Amniotic epithelial cell (primary cell): ENCODE data around the gene PTPRU.
"Not testable (repeated sequence)": the region's sequence is repeated elsewhere in the genome, so short reads cannot be mapped to it uniquely, and the experiment has no call there.

Experiments
- DNase-seq: peaks from one replicate; pipeline ENCODE4 v3.0.0-alpha.2; 2010; ENCODE audit warnings: low read depth

The PTPRU gene

GRCh38 chr1:29222260-29222659, 14.1 kb upstream of the PTPRU start:
- DNase-seq = not testable (repeated sequence)

DNA sequence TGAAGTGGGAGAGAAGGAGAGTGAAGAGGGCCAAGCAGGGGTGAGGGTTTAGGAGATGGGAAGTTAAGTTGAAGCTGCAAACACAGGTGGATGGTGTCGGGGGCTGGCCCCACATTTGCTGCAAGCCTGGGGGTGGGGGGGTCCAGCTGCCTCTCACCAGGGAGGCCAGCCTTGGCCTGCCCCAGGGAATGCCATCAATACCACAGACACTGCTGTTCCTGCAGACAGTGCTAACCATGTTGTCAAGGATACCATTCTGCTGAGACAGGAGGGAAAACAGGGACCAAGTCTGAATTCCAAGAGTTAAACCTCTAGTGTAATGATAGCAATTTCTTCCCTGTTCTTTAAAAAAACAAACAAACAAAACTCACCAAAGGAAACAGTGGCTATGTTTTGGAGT, 13.6 kb upstream of the PTPRU start:
- no peak for DNase-seq

GRCh38 chr1:29223521-29223920, 12.8 kb upstream of the PTPRU start:
- no peak for DNase-seq

GRCh38 chr1:29224356-29224837, 11.9 kb upstream of the PTPRU start:
- DNase-seq = no peak

DNA sequence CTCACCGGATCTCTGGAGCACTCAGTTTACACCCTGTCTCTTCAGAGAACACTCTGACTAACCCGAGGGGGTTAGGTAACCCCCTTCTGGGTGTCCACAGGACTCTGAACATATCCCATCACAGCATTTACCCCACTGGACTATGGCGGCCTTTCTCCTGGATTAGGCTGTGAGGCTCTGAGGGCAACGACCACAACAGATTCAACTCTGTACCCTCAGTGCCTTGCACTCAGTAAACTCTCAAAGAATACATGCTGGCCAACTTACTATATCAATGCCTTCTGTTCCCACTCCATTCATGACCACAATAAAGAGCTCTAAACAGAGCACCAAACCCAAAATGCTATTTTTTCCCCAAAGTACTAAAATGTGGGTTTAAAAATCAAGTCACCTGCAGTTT, 11.0 kb upstream of the PTPRU start:
- DNase-seq = no peak

DNA sequence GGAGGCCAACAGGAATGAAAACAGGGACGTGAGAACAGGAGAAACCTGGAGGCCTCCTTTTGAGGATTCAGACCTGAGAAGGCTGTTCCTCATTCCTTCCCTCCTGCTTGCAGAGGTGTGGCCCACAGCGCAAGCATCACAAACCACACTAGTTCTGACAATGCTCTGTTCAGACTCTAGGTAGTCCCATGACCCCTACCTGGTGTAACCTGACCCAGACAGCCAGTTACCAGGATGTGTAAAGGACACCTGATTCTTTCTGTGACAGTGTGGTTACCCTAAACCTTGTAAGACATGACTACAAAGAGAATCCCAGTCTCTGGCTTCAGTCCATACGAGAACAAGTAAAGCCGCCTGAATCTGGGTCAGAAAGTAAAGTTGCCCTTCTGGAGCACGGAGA, 8.8 kb upstream of the PTPRU start:
- DNase-seq = no peak

- no peak for DNase-seq
These were observed 6.1 kb upstream of the PTPRU start for GRCh38 chr1:29230204-29230552.

GRCh38 chr1:29230553-29231378, 5.6 kb upstream of the PTPRU start, which contains the start of gene MECR:
Gene MECR (minus strand): TSS chr1:29230934. CDS start chr1:29230906, 28 bp downstream.
- peak; percentile 84 for DNase-seq

GRCh38 chr1:29232387-29232786, 3.9 kb upstream of the PTPRU start:
- no peak for DNase-seq

GRCh38 chr1:29233693-29234092, 2.6 kb upstream of the PTPRU start:
- DNase-seq = no peak

DNA sequence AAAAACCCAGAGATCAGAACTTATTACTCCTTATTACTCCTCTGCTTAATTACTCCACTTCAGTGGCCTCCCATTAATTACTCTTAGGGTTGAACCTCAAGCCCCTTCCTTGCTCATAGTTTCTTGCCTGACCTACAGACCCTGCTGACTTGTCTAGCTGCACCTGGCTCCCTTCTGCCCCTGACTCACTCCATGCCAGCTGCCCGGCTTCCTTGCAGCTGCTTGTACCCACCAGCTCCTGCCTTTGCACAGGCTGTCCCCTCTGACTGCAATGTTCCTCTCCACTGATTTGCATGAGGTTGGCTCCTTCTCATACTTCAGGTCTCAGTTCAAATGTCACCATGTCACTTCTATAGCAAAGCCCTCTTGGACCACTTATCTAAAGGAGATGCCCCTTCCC, 1.9 kb upstream of the PTPRU start:
- DNase-seq = no peak

GRCh38 chr1:29234881-29235280, 1.4 kb upstream of the PTPRU start:
- DNase-seq = not testable (repeated sequence)

- peak; percentile 40 for DNase-seq
These were observed 398 bp downstream of the PTPRU start for GRCh38 chr1:29236712-29237128.

GRCh38 chr1:29237129-29237821, 953 bp downstream of the PTPRU start:
- peak; percentile 63 for DNase-seq

DNA sequence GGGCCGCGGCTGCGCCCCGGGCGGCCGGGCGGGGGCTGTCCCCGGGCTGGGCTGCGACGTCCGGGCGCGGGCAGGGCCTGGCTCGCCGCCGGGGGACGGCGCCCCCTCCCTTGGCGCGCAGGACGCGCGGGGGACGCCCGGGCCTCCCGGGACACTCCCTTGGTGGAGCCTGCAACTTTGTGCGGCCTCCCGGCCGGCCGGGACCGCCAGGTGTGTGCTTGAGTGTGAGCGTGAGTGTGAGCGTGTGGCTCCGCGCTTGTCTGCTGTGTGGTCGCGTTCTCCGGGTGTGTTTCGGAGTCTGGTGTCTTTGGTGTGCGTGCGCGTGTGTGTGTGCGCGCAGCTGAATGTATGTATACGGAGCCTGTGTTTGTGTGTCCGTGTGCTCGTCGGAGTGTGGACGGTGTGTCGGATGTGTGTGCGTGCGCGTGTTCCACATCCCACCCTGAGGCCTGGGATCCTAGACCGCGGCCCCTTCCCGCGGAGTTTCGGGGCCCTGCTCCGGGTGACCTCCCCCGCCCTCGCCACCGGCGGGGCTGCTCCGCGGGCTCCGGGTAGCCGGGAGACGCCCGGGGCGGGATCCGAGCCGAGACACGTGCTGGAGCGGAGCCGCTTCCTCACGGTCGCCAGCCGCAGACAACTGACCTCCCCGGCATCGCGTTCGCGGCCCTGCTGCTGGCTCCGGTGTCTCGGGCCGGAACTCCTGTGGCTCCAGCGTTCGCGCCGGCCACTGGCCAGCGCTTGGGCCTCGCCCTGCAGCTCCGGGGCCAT, 1.7 kb downstream of the PTPRU start:
- DNase-seq = no peak

DNA sequence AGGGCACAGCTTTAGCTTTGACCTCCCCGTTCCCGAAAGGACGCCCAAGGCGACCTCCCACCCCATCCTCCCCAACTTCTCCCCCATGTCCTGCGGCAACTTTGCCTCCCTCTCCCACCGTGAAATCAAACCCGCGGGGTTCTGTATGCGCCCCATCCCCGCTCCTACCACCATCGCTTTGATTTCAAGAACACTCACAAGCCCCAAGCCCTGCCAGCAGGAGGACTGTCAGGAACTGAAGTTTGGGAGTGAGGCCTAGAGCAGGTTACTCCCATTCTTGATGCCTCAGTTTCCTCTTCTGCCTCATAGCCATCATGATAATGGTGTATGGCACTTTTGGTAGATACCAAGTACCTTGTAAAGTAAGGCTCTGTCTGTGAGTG, 2.3 kb downstream of the PTPRU start:
- DNase-seq = no peak

GRCh38 chr1:29239142-29239541, 2.8 kb downstream of the PTPRU start:
- no peak for DNase-seq

- peak; percentile 58 for DNase-seq
These were observed 4.1 kb downstream of the PTPRU start for GRCh38 chr1:29240400-29240837.

DNA sequence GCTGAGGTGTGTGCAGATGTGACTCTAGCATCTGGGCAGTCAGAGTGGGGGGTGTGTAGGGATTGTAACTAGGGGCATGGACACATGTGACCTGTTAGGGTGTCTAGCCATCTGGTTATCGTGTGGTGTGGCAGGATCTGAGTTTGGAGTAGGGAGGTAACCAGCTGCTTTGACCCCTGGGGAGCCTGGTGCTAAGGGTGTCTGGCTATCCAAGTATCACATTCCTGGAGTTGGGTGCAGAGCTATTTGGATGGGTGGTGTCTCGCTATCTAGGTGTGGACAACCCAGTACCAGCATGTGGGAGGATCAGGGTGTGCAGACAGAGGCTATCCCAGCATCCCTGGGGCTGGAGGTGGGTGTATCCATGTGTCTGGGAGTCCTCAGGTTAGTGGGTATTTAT, 4.7 kb downstream of the PTPRU start:
- DNase-seq = no peak

DNA sequence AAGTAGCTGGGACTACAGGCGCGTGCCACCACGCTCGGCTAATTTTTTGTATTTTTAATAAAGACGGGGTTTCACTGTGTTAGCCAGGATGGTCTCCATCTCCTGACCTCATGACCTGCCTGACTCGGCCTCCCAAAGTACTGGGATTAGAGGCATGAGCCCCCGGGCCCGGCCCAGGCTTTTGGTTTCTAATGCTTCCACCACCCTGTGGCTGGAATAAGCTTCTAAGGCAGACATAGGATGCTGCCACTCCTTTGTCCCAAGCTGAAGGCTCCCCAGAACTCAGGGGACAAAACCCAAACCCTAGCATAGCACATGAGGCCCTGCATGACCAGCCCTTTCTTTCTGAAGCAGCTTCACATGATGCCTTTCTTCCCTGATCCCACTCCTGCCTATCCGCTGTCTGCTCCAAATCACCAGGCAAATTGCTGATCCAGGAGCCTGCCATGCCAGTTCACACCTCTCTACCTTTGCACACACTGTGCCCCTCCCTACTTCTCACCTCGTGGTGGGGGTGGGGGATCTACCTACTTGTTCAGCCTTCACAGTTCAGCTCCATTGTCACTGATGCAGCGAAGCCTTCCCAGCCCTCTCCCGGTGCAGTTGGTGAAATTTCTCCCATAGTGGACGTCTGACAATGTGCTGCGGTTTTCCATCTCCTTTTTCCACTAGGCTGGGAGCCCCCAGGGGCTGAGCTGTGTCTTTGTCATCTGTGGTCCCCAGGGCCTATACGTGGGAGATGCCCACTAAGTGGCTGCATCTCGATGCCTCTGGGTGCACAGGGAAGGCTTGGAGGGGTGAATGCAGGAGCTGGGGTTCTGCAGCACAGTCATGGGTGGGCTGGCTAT, 6.9 kb downstream of the PTPRU start:
- DNase-seq = no peak

- DNase-seq = peak; percentile 72
These were observed 7.5 kb downstream of the PTPRU start for GRCh38 chr1:29243871-29244200.

- DNase-seq = no peak
These were observed 8.9 kb downstream of the PTPRU start for GRCh38 chr1:29245261-29245660.
